ENCODE results near the gene CORO1A. TPM values are rescaled to one million over a fixed set of nuclear protein-coding genes. Genes with fewer than 3 reads are reported as not detected.
A peak's percentile ranks its signal among the peaks of the same experiment; 100 is the strongest.
"Not testable (repeated sequence)": the region's sequence is repeated elsewhere in the genome, so short reads cannot be mapped to it uniquely, and the experiment has no call there.

The CORO1A gene
- polyA plus RNA-seq, 2 of the 4 experiments (the other 2 are of a cell fraction): 0.83 to 5.3 TPM

DNA sequence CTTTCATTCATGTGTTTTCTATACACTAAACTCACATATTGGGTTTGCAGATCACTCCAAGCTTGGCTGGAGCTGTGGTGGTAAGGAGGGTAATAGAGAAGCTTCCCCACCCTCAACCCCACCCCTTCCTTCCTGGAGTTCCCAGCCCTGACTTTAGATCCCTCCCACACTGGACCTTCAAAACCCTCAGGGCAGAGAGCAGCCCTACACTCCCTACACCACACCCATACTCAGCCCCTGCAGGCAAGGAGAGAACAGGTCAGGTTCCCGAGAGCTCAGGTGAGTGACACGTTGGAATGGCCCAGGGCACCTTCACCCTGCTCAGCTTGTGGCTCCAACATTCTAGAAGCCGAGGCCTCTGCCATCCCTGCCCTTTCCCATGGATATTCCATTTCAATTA, 15.6 kb downstream of the CORO1A start, which contains the start of gene SULT1A3:
Gene SULT1A3, plus strand, starts transcription at position 207 of the 400 bp plus-strand sequence. CDS start 1,474 bp downstream, outside the sequence.
- H3K4me2 ChIP-seq; CTCF ChIA-PET; FAIRE-seq; POLR2A ChIA-PET; H3K9me3 ChIP-seq; H3K4me3 ChIP-seq; H3K27ac ChIP-seq; H3K4me1 ChIP-seq; DNase-seq (ENCODE audit: low read depth in 1 of 2, low spot score in 1 of 2): not testable (repeated sequence)
- no CpG with 5 or more reads among the region's 3 CpGs for WGBS (ENCODE audit: missing lambda C conversion rate)
- peak; percentile 13 to 21 for ATAC-seq

GRCh38 chr16:30199608-30200343, 16.4 kb downstream of the CORO1A start:
- CTCF ChIA-PET: not testable (repeated sequence)

GRCh38 chr16:30205541-30206236, 22.3 kb downstream of the CORO1A start:
- DNase-seq (ENCODE audit: low read depth in 1 of 2, low spot score in 1 of 2); CTCF ChIA-PET; POLR2A ChIA-PET; H3K9me3 ChIP-seq; H3K4me1 ChIP-seq; FAIRE-seq: not testable (repeated sequence)
- H3K4me3 ChIP-seq: peak overlapping the region; percentile 56
- WGBS (ENCODE audit: missing lambda C conversion rate): under 1% methylated on average over 18 of the region's 52 CpGs
- ATAC-seq: peak; percentile 60 to 71
- peak overlapping the region; percentile 60 to 81; a peak in 4 of 6 replicates for H3K27ac ChIP-seq
- H3K4me2 ChIP-seq: peak overlapping the region; percentile 81

More at GRCh38 chr16:30199608-30200343, 16.4 kb downstream of the CORO1A start:
- FAIRE-seq; H3K4me2 ChIP-seq; DNase-seq (ENCODE audit: low read depth in 1 of 2, low spot score in 1 of 2); POLR2A ChIA-PET; H3K9me3 ChIP-seq; H3K4me1 ChIP-seq; H3K4me3 ChIP-seq; H3K27ac ChIP-seq: not testable (repeated sequence)
- no CpG with 5 or more reads among the region's 15 CpGs for WGBS (ENCODE audit: missing lambda C conversion rate)
- peak; percentile 73 to 76 for ATAC-seq

- no CpG with 5 or more reads among the region's 33 CpGs for WGBS (ENCODE audit: missing lambda C conversion rate)
- POLR2A ChIA-PET; FAIRE-seq; CTCF ChIA-PET; H3K9me3 ChIP-seq; DNase-seq (ENCODE audit: low read depth in 1 of 2, low spot score in 1 of 2); H3K4me1 ChIP-seq: not testable (repeated sequence)
- Histone ChIP-seq H3K4me3 (peak overlapping the region; percentile 56), H3K4me2 (peak overlapping the region; percentile 81), H3K27ac (peak overlapping the region; percentile 60 to 81; a peak in 4 of 6 replicates)
- ATAC-seq: peak; percentile 54 to 65
Observed at GRCh38 chr16:30206252-30206651, 22.9 kb downstream of the CORO1A start.

- not testable (repeated sequence) for FAIRE-seq
Observed at GRCh38 chr16:30207063-30207704, 23.8 kb downstream of the CORO1A start.

GRCh38 chr16:30209032-30209431, 25.6 kb downstream of the CORO1A start:
- H3K4me3 ChIP-seq; H3K4me2 ChIP-seq; ATAC-seq; H3K4me1 ChIP-seq; H3K27ac ChIP-seq; H3K9me3 ChIP-seq; FAIRE-seq; DNase-seq (ENCODE audit: low read depth in 1 of 2, low spot score in 1 of 2); CTCF ChIA-PET; POLR2A ChIA-PET: not testable (repeated sequence)
- WGBS (ENCODE audit: missing lambda C conversion rate): no CpG with 5 or more reads among the region's 6 CpGs

More at GRCh38 chr16:30207063-30207704, 23.8 kb downstream of the CORO1A start:
- H3K4me3 ChIP-seq; H3K4me1 ChIP-seq; H3K27ac ChIP-seq; POLR2A ChIA-PET; H3K9me3 ChIP-seq; H3K4me2 ChIP-seq; DNase-seq (ENCODE audit: low read depth in 1 of 2, low spot score in 1 of 2); CTCF ChIA-PET; TF ChIP-seq FOSL2 (IDR thresholded peaks at IDR 0.05): not testable (repeated sequence)
- peak; percentile 69 to 87 for ATAC-seq
- TF ChIP-seq FOSL2 (CRISPR knock-in tag; IDR thresholded peaks at IDR 0.05): peak; percentile 73
- WGBS (ENCODE audit: missing lambda C conversion rate): no CpG with 5 or more reads among the region's 9 CpGs

- WGBS (ENCODE audit: missing lambda C conversion rate): no CpG with 5 or more reads among the region's 4 CpGs
- H3K9me3 ChIP-seq; CTCF ChIA-PET; H3K4me3 ChIP-seq; FAIRE-seq; H3K27ac ChIP-seq; H3K4me1 ChIP-seq; H3K4me2 ChIP-seq; ATAC-seq; DNase-seq (ENCODE audit: low read depth in 1 of 2, low spot score in 1 of 2); POLR2A ChIA-PET: not testable (repeated sequence)
Observed at GRCh38 chr16:30211414-30211813, 28.0 kb downstream of the CORO1A start.

DNA sequence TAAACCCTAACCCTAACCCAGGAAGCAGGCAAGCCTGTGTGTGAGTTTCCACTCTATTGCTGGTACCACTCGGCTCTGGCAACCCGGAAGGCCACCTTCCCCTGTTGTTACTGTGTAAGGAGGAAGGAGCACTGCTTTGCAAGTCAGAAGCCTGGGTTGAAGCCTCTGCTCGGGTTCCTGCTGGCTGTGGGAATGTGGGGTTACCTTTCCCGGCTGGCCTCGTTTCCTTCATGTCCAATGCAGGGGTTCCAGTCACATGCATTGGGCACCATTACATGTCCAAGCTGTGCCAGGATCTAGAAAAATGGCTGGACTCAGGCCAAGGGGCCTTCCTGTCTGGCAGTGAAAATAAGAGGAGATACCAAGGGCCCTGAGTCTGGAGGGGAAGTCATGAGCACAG, 33.7 kb downstream of the CORO1A start:
- ATAC-seq; DNase-seq (ENCODE audit: low read depth in 1 of 2, low spot score in 1 of 2); H3K9me3 ChIP-seq; POLR2A ChIA-PET; H3K4me3 ChIP-seq; H3K4me2 ChIP-seq; FAIRE-seq; H3K4me1 ChIP-seq; CTCF ChIA-PET; H3K27ac ChIP-seq: not testable (repeated sequence)
- WGBS (ENCODE audit: missing lambda C conversion rate): 82% methylated on average over 4 of the region's 5 CpGs

Small RNAs within 50 kb of the gene (small RNA-seq; reads per million reads assigned to genes)
- gene AC106782.4: 0 reads per million in 6 experiments

Other genes with a start within 250 kb of the CORO1A start
- gene TMEM219, start 221.5 kb upstream of the CORO1A start, polyA plus RNA-seq (2011; rRNA removed): 65.1 and 82.5 TPM in 2 replicates
- 68.1 to 77.2 TPM (median 74.4 TPM) in 3 replicates for gene TMEM219, start 221.5 kb upstream of the CORO1A start, polyA plus RNA-seq (2017; fragmentation: RNase III; extraction: RNeasy Plus Mini Kit Qiagen cat#74134 plus additional on column Dnase treatment)
- 13.7 TPM in 2 replicates for gene TAOK2, start 209.7 kb upstream of the CORO1A start, polyA plus RNA-seq (2011; rRNA removed)
- 28.2 to 30.8 TPM (median 30.7 TPM) in 3 replicates for gene TAOK2, start 209.7 kb upstream of the CORO1A start, polyA plus RNA-seq (2017; fragmentation: RNase III; extraction: RNeasy Plus Mini Kit Qiagen cat#74134 plus additional on column Dnase treatment)
- gene HIRIP3, start 188.0 kb upstream of the CORO1A start, polyA plus RNA-seq (2011; rRNA removed): 11.5 and 13.5 TPM in 2 replicates
- gene HIRIP3, start 188.0 kb upstream of the CORO1A start, polyA plus RNA-seq (2017; fragmentation: RNase III; extraction: RNeasy Plus Mini Kit Qiagen cat#74134 plus additional on column Dnase treatment): 16.7 to 19.5 TPM (median 17.0 TPM) in 3 replicates
- 33.1 and 41.3 TPM in 2 replicates for gene INO80E, start 187.4 kb upstream of the CORO1A start, polyA plus RNA-seq (2011; rRNA removed)
- gene INO80E, start 187.4 kb upstream of the CORO1A start, polyA plus RNA-seq (2017; fragmentation: RNase III; extraction: RNeasy Plus Mini Kit Qiagen cat#74134 plus additional on column Dnase treatment): 85.4 to 94.2 TPM (median 89.0 TPM) in 3 replicates
- gene DOC2A, start 172.6 kb upstream of the CORO1A start, polyA plus RNA-seq (2011; rRNA removed): 2.5 and 3.4 TPM in 2 replicates
- 4.6 to 6.7 TPM (median 5.5 TPM) in 3 replicates for gene DOC2A, start 172.6 kb upstream of the CORO1A start, polyA plus RNA-seq (2017; fragmentation: RNase III; extraction: RNeasy Plus Mini Kit Qiagen cat#74134 plus additional on column Dnase treatment)
- not detected in 2 replicates for gene C16orf92, start 160.4 kb upstream of the CORO1A start, polyA plus RNA-seq (2011; rRNA removed)
- gene C16orf92, start 160.4 kb upstream of the CORO1A start, polyA plus RNA-seq (2017; fragmentation: RNase III; extraction: RNeasy Plus Mini Kit Qiagen cat#74134 plus additional on column Dnase treatment): not detected in 3 replicates
- gene TLCD3B, start 152.3 kb upstream of the CORO1A start, polyA plus RNA-seq (2011; rRNA removed): 0.16 and 0.30 TPM in 2 replicates
- 0.35 to 0.71 TPM (median 0.68 TPM) in 3 replicates for gene TLCD3B, start 152.3 kb upstream of the CORO1A start, polyA plus RNA-seq (2017; fragmentation: RNase III; extraction: RNeasy Plus Mini Kit Qiagen cat#74134 plus additional on column Dnase treatment)
- 741 and 761 TPM in 2 replicates for gene ALDOA, start 117.8 kb upstream of the CORO1A start, polyA plus RNA-seq (2011; rRNA removed)
- gene ALDOA, start 117.8 kb upstream of the CORO1A start, polyA plus RNA-seq (2017; fragmentation: RNase III; extraction: RNeasy Plus Mini Kit Qiagen cat#74134 plus additional on column Dnase treatment): 1,254 to 1,331 TPM (median 1,286 TPM) in 3 replicates
- gene PPP4C, start 107.6 kb upstream of the CORO1A start, polyA plus RNA-seq (2011; rRNA removed): 102 and 117 TPM in 2 replicates
- 107 to 117 TPM (median 115 TPM) in 3 replicates for gene PPP4C, start 107.6 kb upstream of the CORO1A start, polyA plus RNA-seq (2017; fragmentation: RNase III; extraction: RNeasy Plus Mini Kit Qiagen cat#74134 plus additional on column Dnase treatment)
- gene TBX6, start 91.7 kb upstream of the CORO1A start, polyA plus RNA-seq (2011; rRNA removed): 0.11 and 0.14 TPM in 2 replicates
- 0.26 to 0.63 TPM (median 0.62 TPM) in 3 replicates for gene TBX6, start 91.7 kb upstream of the CORO1A start, polyA plus RNA-seq (2017; fragmentation: RNase III; extraction: RNeasy Plus Mini Kit Qiagen cat#74134 plus additional on column Dnase treatment)
- gene YPEL3, start 87.4 kb upstream of the CORO1A start, polyA plus RNA-seq (2011; rRNA removed): 4.5 and 5.5 TPM in 2 replicates
- gene YPEL3, start 87.4 kb upstream of the CORO1A start, polyA plus RNA-seq (2017; fragmentation: RNase III; extraction: RNeasy Plus Mini Kit Qiagen cat#74134 plus additional on column Dnase treatment): 6.1 to 8.3 TPM (median 8.1 TPM) in 3 replicates
- 0.58 and 1.1 TPM in 2 replicates for gene GDPD3, start 70.1 kb upstream of the CORO1A start, polyA plus RNA-seq (2011; rRNA removed)
- gene GDPD3, start 70.1 kb upstream of the CORO1A start, polyA plus RNA-seq (2017; fragmentation: RNase III; extraction: RNeasy Plus Mini Kit Qiagen cat#74134 plus additional on column Dnase treatment): 1.3 to 2.4 TPM (median 1.8 TPM) in 3 replicates
- gene MAPK3, start 60.4 kb upstream of the CORO1A start, polyA plus RNA-seq (2011; rRNA removed): 26.1 and 27.2 TPM in 2 replicates
- 34.7 to 46.0 TPM (median 45.0 TPM) in 3 replicates for gene MAPK3, start 60.4 kb upstream of the CORO1A start, polyA plus RNA-seq (2017; fragmentation: RNase III; extraction: RNeasy Plus Mini Kit Qiagen cat#74134 plus additional on column Dnase treatment)
- gene BOLA2B, start 10.1 kb downstream of the CORO1A start, polyA plus RNA-seq (2011; rRNA removed): 43.9 and 53.8 TPM in 2 replicates
- gene BOLA2B, start 10.1 kb downstream of the CORO1A start, polyA plus RNA-seq (2017; fragmentation: RNase III; extraction: RNeasy Plus Mini Kit Qiagen cat#74134 plus additional on column Dnase treatment): 236 to 258 TPM (median 244 TPM) in 3 replicates
- 3.5 and 17.5 TPM in 2 replicates for gene SLX1A, start 10.3 kb downstream of the CORO1A start, polyA plus RNA-seq (2011; rRNA removed)
- 28.0 to 32.2 TPM (median 28.4 TPM) in 3 replicates for gene SLX1A, start 10.3 kb downstream of the CORO1A start, polyA plus RNA-seq (2017; fragmentation: RNase III; extraction: RNeasy Plus Mini Kit Qiagen cat#74134 plus additional on column Dnase treatment)
- gene SULT1A3, start 15.7 kb downstream of the CORO1A start, polyA plus RNA-seq (2011; rRNA removed): 8.0 and 11.5 TPM in 2 replicates
- gene SULT1A3, start 15.7 kb downstream of the CORO1A start, polyA plus RNA-seq (2017; fragmentation: RNase III; extraction: RNeasy Plus Mini Kit Qiagen cat#74134 plus additional on column Dnase treatment): 7.9 to 8.8 TPM (median 8.3 TPM) in 3 replicates
- gene NPIPB13, start 64.9 kb downstream of the CORO1A start, polyA plus RNA-seq (2011; rRNA removed): 0.98 and 1.7 TPM in 2 replicates
- gene NPIPB13, start 64.9 kb downstream of the CORO1A start, polyA plus RNA-seq (2017; fragmentation: RNase III; extraction: RNeasy Plus Mini Kit Qiagen cat#74134 plus additional on column Dnase treatment): 1.00 to 1.5 TPM (median 1.1 TPM) in 3 replicates
- 33.9 and 35.6 TPM in 2 replicates for gene CD2BP2, start 171.7 kb downstream of the CORO1A start, polyA plus RNA-seq (2011; rRNA removed)
- gene CD2BP2, start 171.7 kb downstream of the CORO1A start, polyA plus RNA-seq (2017; fragmentation: RNase III; extraction: RNeasy Plus Mini Kit Qiagen cat#74134 plus additional on column Dnase treatment): 48.5 to 54.5 TPM (median 54.0 TPM) in 3 replicates
- 10.9 and 12.6 TPM in 2 replicates for gene TBC1D10B, start 186.9 kb downstream of the CORO1A start, polyA plus RNA-seq (2011; rRNA removed)
- 21.5 to 24.0 TPM (median 23.2 TPM) in 3 replicates for gene TBC1D10B, start 186.9 kb downstream of the CORO1A start, polyA plus RNA-seq (2017; fragmentation: RNase III; extraction: RNeasy Plus Mini Kit Qiagen cat#74134 plus additional on column Dnase treatment)
- gene MYL11, start 191.2 kb downstream of the CORO1A start, polyA plus RNA-seq (2011; rRNA removed): not detected in 2 replicates
- 0.46 to 0.70 TPM (median 0.55 TPM) in 3 replicates for gene MYL11, start 191.2 kb downstream of the CORO1A start, polyA plus RNA-seq (2017; fragmentation: RNase III; extraction: RNeasy Plus Mini Kit Qiagen cat#74134 plus additional on column Dnase treatment)
- gene SEPTIN1, start 199.0 kb downstream of the CORO1A start, polyA plus RNA-seq (2011; rRNA removed): 0.13 and 0.17 TPM in 2 replicates
- gene SEPTIN1, start 199.0 kb downstream of the CORO1A start, polyA plus RNA-seq (2017; fragmentation: RNase III; extraction: RNeasy Plus Mini Kit Qiagen cat#74134 plus additional on column Dnase treatment): 0.58 to 0.73 TPM (median 0.65 TPM) in 3 replicates
- 7.0 and 9.3 TPM in 2 replicates for gene ZNF48, start 211.8 kb downstream of the CORO1A start, polyA plus RNA-seq (2011; rRNA removed)
- 9.1 to 10.4 TPM (median 9.7 TPM) in 3 replicates for gene ZNF48, start 211.8 kb downstream of the CORO1A start, polyA plus RNA-seq (2017; fragmentation: RNase III; extraction: RNeasy Plus Mini Kit Qiagen cat#74134 plus additional on column Dnase treatment)
- gene ZNF771, start 224.0 kb downstream of the CORO1A start, polyA plus RNA-seq (2011; rRNA removed): 5.0 and 5.7 TPM in 2 replicates
- gene ZNF771, start 224.0 kb downstream of the CORO1A start, polyA plus RNA-seq (2017; fragmentation: RNase III; extraction: RNeasy Plus Mini Kit Qiagen cat#74134 plus additional on column Dnase treatment): 6.8 to 7.9 TPM (median 7.2 TPM) in 3 replicates
- gene DCTPP1, start 246.4 kb downstream of the CORO1A start, polyA plus RNA-seq (2011; rRNA removed): 105 and 122 TPM in 2 replicates
- 114 to 121 TPM (median 120 TPM) in 3 replicates for gene DCTPP1, start 246.4 kb downstream of the CORO1A start, polyA plus RNA-seq (2017; fragmentation: RNase III; extraction: RNeasy Plus Mini Kit Qiagen cat#74134 plus additional on column Dnase treatment)

Data from A549 (cell line).